RWPE1 (cell line): ENCODE data around the gene ISL1.
A peak's percentile ranks its signal among the peaks of the same experiment; 100 is the strongest.

Experiments used
- CTCF ChIA-PET: fragments of 350-600 bp; sonication (Branson Sonifier 250); formaldehyde crosslinking; extraction: SDS; loops from one replicate; lab custom pipeline; 2021; lab: Yijun Ruan, JAX
- POLR2A ChIA-PET: fragments of 400-600 bp; formaldehyde crosslinking; extraction: SDS; loops from one replicate; lab custom pipeline; 2020; ENCODE audit warnings: antibody characterized with exemption; ENCODE audit not compliant: low non-redundant PET; lab: Yijun Ruan, JAX
- DNase-seq: peaks from one replicate; pipeline ENCODE4 v3.0.0; 2012; ENCODE audit warnings: low spot score
- H3K27ac ChIP-seq: fragments of 450-650 bp; 2 replicates; pipeline ENCODE4 v1.5.1; 2017
- TF ChIP-seq, protein P1 (sequence below): fragments of 450-650 bp; conservative IDR thresholded peaks from 2 replicates; pipeline ENCODE4 v1.5.1; 2017; ENCODE audit warnings: low read depth, mild to moderate bottlenecking

The ISL1 gene

GRCh38 chr5:51383131-51384121 lies at the start of gene ISL1:
Gene ISL1 (plus strand): TSS chr5:51383448. CDS start chr5:51383672, 224 bp downstream.
- POLR2A ChIA-PET = interaction anchor here (0.6 to 1.2 kb wide), 4 partner anchors 9 to 459 kb away, joined by 3 to 6 read pairs (median 4); no protein-coding TSS in a partner anchor
- TF ChIP-seq, protein P1, sequence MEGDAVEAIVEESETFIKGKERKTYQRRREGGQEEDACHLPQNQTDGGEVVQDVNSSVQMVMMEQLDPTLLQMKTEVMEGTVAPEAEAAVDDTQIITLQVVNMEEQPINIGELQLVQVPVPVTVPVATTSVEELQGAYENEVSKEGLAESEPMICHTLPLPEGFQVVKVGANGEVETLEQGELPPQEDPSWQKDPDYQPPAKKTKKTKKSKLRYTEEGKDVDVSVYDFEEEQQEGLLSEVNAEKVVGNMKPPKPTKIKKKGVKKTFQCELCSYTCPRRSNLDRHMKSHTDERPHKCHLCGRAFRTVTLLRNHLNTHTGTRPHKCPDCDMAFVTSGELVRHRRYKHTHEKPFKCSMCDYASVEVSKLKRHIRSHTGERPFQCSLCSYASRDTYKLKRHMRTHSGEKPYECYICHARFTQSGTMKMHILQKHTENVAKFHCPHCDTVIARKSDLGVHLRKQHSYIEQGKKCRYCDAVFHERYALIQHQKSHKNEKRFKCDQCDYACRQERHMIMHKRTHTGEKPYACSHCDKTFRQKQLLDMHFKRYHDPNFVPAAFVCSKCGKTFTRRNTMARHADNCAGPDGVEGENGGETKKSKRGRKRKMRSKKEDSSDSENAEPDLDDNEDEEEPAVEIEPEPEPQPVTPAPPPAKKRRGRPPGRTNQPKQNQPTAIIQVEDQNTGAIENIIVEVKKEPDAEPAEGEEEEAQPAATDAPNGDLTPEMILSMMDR = no peak; the same call in 1 of the 2 replicates
- peak; percentile 97 for DNase-seq
- H3K27ac ChIP-seq = peak within 1 kb of the TSS; percentile 92
- CTCF ChIA-PET = interaction anchor here (0.6 to 1.8 kb wide), 4 partner anchors 110 to 598 kb away, joined by 3 to 7 read pairs (median 4); no protein-coding TSS in a partner anchor

DNA sequence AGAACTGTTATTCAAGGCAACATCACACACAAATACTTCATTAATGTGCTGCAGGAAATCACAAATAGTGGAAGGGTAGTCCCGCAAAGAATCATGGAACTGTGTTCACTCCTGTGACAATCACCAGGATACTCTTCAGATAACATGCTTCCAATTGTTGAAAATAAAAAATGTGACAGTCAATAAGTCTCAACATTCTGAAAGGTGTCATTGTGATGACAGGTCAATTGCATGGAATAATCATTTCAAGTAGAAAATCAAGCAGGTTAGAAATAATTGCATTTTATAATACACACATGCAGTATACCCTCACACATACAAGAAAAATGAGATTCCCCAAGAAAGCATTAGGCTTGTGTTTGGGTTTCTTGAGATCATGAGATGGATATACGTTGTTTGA lies 46.4 kb upstream of the ISL1 start:
- TF ChIP-seq, protein P1 = no peak
- CTCF ChIA-PET = no interaction called here
- no peak for DNase-seq
- no peak overlapping the region for H3K27ac ChIP-seq
- POLR2A ChIA-PET = no interaction called here

- CTCF ChIA-PET = no interaction called here
These were observed 38.1 kb upstream of the ISL1 start for GRCh38 chr5:51345106-51345505.

DNA sequence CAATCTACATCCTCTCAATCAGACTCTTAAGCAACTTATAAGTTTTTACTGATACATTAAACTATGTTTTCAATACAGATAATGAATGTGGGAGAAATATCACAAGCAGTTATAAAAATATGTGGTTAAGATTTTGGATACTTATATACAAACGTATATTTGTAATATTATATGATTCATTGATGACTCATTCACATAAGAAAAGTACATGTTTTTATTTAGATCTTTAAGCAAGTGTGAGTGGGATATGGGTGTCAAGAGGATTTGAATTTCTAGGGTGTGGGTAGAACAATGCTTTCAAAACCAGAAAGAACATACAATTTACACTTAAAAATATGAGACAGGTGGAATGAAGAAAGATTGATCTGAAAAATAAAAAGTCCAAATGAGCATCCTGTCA lies 36.1 kb upstream of the ISL1 start:
- CTCF ChIA-PET = interaction anchor here (0.7 to 1.3 kb wide), 3 partner anchors 59 to 1049 kb away, joined by 3 to 7 read pairs (median 4); no protein-coding TSS in a partner anchor
- DNase-seq = no peak
- POLR2A ChIA-PET = no interaction called here
- H3K27ac ChIP-seq = no peak overlapping the region
- TF ChIP-seq, protein P1 = no peak

More at GRCh38 chr5:51345106-51345505, 38.1 kb upstream of the ISL1 start:
- DNase-seq = peak; percentile 19
- POLR2A ChIA-PET = no interaction called here
- TF ChIP-seq, protein P1 = no peak
- no peak overlapping the region for H3K27ac ChIP-seq

DNA sequence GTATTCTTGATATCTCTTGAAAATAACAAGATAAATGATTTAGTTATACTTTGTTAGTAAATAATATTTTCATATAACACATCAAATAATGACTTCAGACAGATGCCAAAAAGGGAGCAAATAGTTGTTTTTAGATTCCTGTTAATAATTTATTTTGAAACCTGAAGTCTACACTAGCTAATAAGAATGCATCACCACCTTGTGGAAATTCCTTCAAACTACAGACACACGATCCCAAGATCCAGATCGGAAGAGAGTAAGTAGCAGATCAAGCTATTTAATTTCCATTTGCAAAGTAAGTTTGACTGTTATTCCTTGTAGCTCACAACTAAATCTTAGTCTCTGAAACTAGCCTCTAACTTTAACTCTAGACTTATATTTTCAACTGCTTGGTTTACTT lies 35.5 kb upstream of the ISL1 start:
- POLR2A ChIA-PET = no interaction called here
- CTCF ChIA-PET = interaction anchor here (0.7 to 1.3 kb wide), 4 partner anchors 59 to 1048 kb away, joined by 3 to 7 read pairs (median 4); no protein-coding TSS in a partner anchor
- no peak overlapping the region for H3K27ac ChIP-seq
- DNase-seq = no peak
- TF ChIP-seq, protein P1 = no peak

- no peak overlapping the region for H3K27ac ChIP-seq
- TF ChIP-seq, protein P1 = no peak
- DNase-seq = no peak
- POLR2A ChIA-PET = no interaction called here
- CTCF ChIA-PET = interaction anchor here (0.6 kb wide), 1 partner anchor 54 kb away, joined by 6 read pairs; no protein-coding TSS in a partner anchor
These were observed 12.2 kb upstream of the ISL1 start for GRCh38 chr5:51371052-51371451.
